Testis (tissue), 2 donors: Measurements from ENCODE around the gene ARL4A.

ENCODE experiments used
- CTCF ChIP-seq, 3 experiments: fragments of 450-650 bp in 2 of 3; fragments of 200-600 bp in 1 of 3; sonication (generic) in 1 of 3; IDR thresholded peaks; one replicate each; pipeline ENCODE4 v1.5.1; 2016 to 2019; ENCODE audit warnings: antibody characterized with exemption in 3 of 3, mild to moderate bottlenecking in 2 of 3, moderate library complexity in 1 of 3
- POLR2A ChIP-seq: fragments of 450-650 bp; IDR thresholded peaks from one replicate; pipeline ENCODE4 v1.6.1; 2017; ENCODE audit warnings: antibody characterized with exemption, mild to moderate bottlenecking, moderate library complexity

DNA sequence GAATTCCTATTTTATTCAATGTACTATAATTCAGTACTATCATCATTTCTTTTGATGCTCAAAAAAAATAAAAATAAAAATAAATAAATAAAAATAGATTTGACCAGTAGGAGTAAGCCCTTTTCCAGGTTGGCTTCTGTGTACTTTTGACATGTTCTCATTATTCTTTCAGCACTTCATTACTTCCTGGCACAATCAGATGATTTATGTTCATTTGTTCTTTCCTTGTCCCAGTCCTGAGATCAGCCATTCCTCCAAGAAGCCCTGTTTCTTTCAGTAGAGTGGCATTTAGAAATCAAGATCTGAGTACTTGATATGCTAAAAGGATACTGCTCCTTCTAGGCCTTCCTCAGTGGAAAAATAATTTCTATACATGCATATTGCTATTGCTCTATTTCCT lies 20.9 kb downstream of the ARL4A start:
- TF ChIP-seq CTCF (IDR thresholded peaks at IDR 0.05): no peak
- TF ChIP-seq POLR2A: no peak
